ENCODE results near the gene CPED1.

- TF ChIP-seq, protein P1, sequence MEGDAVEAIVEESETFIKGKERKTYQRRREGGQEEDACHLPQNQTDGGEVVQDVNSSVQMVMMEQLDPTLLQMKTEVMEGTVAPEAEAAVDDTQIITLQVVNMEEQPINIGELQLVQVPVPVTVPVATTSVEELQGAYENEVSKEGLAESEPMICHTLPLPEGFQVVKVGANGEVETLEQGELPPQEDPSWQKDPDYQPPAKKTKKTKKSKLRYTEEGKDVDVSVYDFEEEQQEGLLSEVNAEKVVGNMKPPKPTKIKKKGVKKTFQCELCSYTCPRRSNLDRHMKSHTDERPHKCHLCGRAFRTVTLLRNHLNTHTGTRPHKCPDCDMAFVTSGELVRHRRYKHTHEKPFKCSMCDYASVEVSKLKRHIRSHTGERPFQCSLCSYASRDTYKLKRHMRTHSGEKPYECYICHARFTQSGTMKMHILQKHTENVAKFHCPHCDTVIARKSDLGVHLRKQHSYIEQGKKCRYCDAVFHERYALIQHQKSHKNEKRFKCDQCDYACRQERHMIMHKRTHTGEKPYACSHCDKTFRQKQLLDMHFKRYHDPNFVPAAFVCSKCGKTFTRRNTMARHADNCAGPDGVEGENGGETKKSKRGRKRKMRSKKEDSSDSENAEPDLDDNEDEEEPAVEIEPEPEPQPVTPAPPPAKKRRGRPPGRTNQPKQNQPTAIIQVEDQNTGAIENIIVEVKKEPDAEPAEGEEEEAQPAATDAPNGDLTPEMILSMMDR (tag by site-specific recombination; IDR thresholded peaks at IDR 0.05), result no peak
- TF ChIP-seq ZNF777 (tag by site-specific recombination; IDR thresholded peaks at IDR 0.05; ENCODE audit: borderline replicate concordance) (no peak), ZNF768 (tag by site-specific recombination; IDR thresholded peaks at IDR 0.05) (no peak), HOXC10 (CRISPR knock-in tag; IDR thresholded peaks at IDR 0.05) (no peak), ZBTB7A (tag by site-specific recombination; IDR thresholded peaks at IDR 0.05; ENCODE audit: low read depth) (no peak), ZNF580 (tag by site-specific recombination; IDR thresholded peaks at IDR 0.05) (no peak), ZNF747 (tag by site-specific recombination; IDR thresholded peaks at IDR 0.05) (no peak), ZNF830 (tag by site-specific recombination; IDR thresholded peaks at IDR 0.05; ENCODE audit: low read depth) (no peak), ZNF670 (tag by site-specific recombination; IDR thresholded peaks at IDR 0.05; ENCODE audit: low read depth) (no peak), ZNF311 (tag by site-specific recombination; IDR thresholded peaks at IDR 0.05; ENCODE audit: borderline replicate concordance) (no peak)
- TF ChIP-seq, protein P2, sequence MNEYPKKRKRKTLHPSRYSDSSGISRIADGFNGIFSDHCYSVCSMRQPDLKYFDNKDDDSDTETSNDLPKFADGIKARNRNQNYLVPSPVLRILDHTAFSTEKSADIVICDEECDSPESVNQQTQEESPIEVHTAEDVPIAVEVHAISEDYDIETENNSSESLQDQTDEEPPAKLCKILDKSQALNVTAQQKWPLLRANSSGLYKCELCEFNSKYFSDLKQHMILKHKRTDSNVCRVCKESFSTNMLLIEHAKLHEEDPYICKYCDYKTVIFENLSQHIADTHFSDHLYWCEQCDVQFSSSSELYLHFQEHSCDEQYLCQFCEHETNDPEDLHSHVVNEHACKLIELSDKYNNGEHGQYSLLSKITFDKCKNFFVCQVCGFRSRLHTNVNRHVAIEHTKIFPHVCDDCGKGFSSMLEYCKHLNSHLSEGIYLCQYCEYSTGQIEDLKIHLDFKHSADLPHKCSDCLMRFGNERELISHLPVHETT (tag by site-specific recombination; IDR thresholded peaks at IDR 0.05), result no peak
Measured at GRCh38 chr7:121024611-121025010, 36.1 kb downstream of the CPED1 start.
